KOPT-K1 (cell line): ENCODE measurements around the gene P3H2.

Experiments used
- H3K27ac ChIP-seq: fragments of 200-600 bp; sonication (generic); 2 replicates; pipeline ENCODE4 v1.5.1; 2016; ENCODE audit warnings: antibody characterized with exemption, mild to moderate bottlenecking, low read depth, low read length; ENCODE audit not compliant: poor library complexity, severe bottlenecking
- H3K36me3 ChIP-seq: fragments of 200-600 bp; sonication (generic); 2 replicates; pipeline ENCODE4 v1.5.1; 2017; ENCODE audit warnings: antibody characterized with exemption, mild to moderate bottlenecking, low read length, moderate library complexity; ENCODE audit not compliant: insufficient read depth
- H3K9me3 ChIP-seq: fragments of 200-600 bp; sonication (generic); 2 replicates; pipeline ENCODE4 v1.5.1; 2017; ENCODE audit warnings: antibody characterized with exemption, low read length, mild to moderate bottlenecking; ENCODE audit not compliant: insufficient read depth, poor library complexity, severe bottlenecking

Gene P3H2

GRCh38 chr3:190060192-190060775 lies 60.4 kb downstream of the P3H2 start:
- no peaks in the 10 kb centered on the region for H3K36me3 ChIP-seq
- H3K27ac ChIP-seq = no peak overlapping the region
- no peaks in the 10 kb centered on the region for H3K9me3 ChIP-seq

GRCh38 chr3:190059242-190059590 lies 61.5 kb downstream of the P3H2 start:
- no peaks in the 10 kb centered on the region for H3K9me3 ChIP-seq
- H3K36me3 ChIP-seq = no peaks in the 10 kb centered on the region
- no peak overlapping the region for H3K27ac ChIP-seq

GRCh38 chr3:190058521-190059241 lies 62.0 kb downstream of the P3H2 start:
- Histone ChIP-seq H3K36me3 (no peaks in the 10 kb centered on the region), H3K9me3 (no peaks in the 10 kb centered on the region), H3K27ac (no peak overlapping the region)

- Histone ChIP-seq H3K9me3 (no peaks in the 10 kb centered on the region), H3K27ac (no peak overlapping the region), H3K36me3 (no peaks in the 10 kb centered on the region)
Measured at GRCh38 chr3:190056742-190057141, 64.0 kb downstream of the P3H2 start.

- Histone ChIP-seq H3K9me3 (no peaks in the 10 kb centered on the region), H3K27ac (no peak overlapping the region), H3K36me3 (no peaks in the 10 kb centered on the region)
Measured at GRCh38 chr3:190055773-190056172, 64.9 kb downstream of the P3H2 start.

GRCh38 chr3:190053919-190054672 lies 66.6 kb downstream of the P3H2 start:
- no peak overlapping the region for H3K27ac ChIP-seq
- no peaks in the 10 kb centered on the region for H3K9me3 ChIP-seq
- no peaks in the 10 kb centered on the region for H3K36me3 ChIP-seq

- Histone ChIP-seq H3K9me3 (no peaks in the 10 kb centered on the region), H3K27ac (no peak overlapping the region), H3K36me3 (no peaks in the 10 kb centered on the region)
Measured at GRCh38 chr3:190051641-190052040, 69.1 kb downstream of the P3H2 start.

GRCh38 chr3:190048932-190049441 lies 71.7 kb downstream of the P3H2 start:
- no peaks in the 10 kb centered on the region for H3K9me3 ChIP-seq
- H3K27ac ChIP-seq = no peak overlapping the region
- no peaks in the 10 kb centered on the region for H3K36me3 ChIP-seq

- Histone ChIP-seq H3K27ac (no peak overlapping the region), H3K36me3 (no peaks in the 10 kb centered on the region), H3K9me3 (no peaks in the 10 kb centered on the region)
Measured at GRCh38 chr3:190044974-190045373, 75.7 kb downstream of the P3H2 start.

- Histone ChIP-seq H3K9me3 (no peaks in the 10 kb centered on the region), H3K36me3 (no peaks in the 10 kb centered on the region), H3K27ac (no peak overlapping the region)
Measured at GRCh38 chr3:190044142-190044541, 76.6 kb downstream of the P3H2 start.

GRCh38 chr3:190043741-190044140 lies 77.0 kb downstream of the P3H2 start:
- no peaks in the 10 kb centered on the region for H3K36me3 ChIP-seq
- H3K9me3 ChIP-seq = no peaks in the 10 kb centered on the region
- no peak overlapping the region for H3K27ac ChIP-seq

- H3K9me3 ChIP-seq = no peaks in the 10 kb centered on the region
- H3K36me3 ChIP-seq = no peaks in the 10 kb centered on the region
- H3K27ac ChIP-seq = no peak overlapping the region
Measured at GRCh38 chr3:190042558-190042957, 78.1 kb downstream of the P3H2 start.

GRCh38 chr3:190041333-190042041 lies 79.2 kb downstream of the P3H2 start:
- no peaks in the 10 kb centered on the region for H3K9me3 ChIP-seq
- H3K36me3 ChIP-seq = no peaks in the 10 kb centered on the region
- H3K27ac ChIP-seq = no peak overlapping the region

- Histone ChIP-seq H3K36me3 (no peaks in the 10 kb centered on the region), H3K9me3 (no peaks in the 10 kb centered on the region), H3K27ac (no peak overlapping the region)
Measured at GRCh38 chr3:190040145-190040544, 80.6 kb downstream of the P3H2 start.
